SW480 (cell line): Measurements from ENCODE around the gene DPP6.
"Not testable (repeated sequence)": the region's sequence is repeated elsewhere in the genome, so short reads cannot be mapped to it uniquely, and the experiment has no call there.

ENCODE experiments used
- DNase-seq: peaks from one replicate; pipeline ENCODE4 v3.0.0-alpha.2; 2016; ENCODE audit warnings: low spot score

DPP6 gene

GRCh38 chr7:154148791-154149516 is 96.8 kb downstream of the DPP6 start:
- DNase-seq: not testable (repeated sequence)

GRCh38 chr7:154150656-154151055 is 98.5 kb downstream of the DPP6 start:
- DNase-seq: not testable (repeated sequence)

GRCh38 chr7:154151306-154151705 is 99.1 kb downstream of the DPP6 start:
- DNase-seq: not testable (repeated sequence)

GRCh38 chr7:154155928-154156327 is 103.7 kb downstream of the DPP6 start:
- not testable (repeated sequence) for DNase-seq

- DNase-seq: not testable (repeated sequence)
Measured at GRCh38 chr7:154162921-154163320, 110.7 kb downstream of the DPP6 start.

- not testable (repeated sequence) for DNase-seq
Measured at GRCh38 chr7:154163642-154164041, 111.4 kb downstream of the DPP6 start.

GRCh38 chr7:154167051-154167450 is 114.9 kb downstream of the DPP6 start:
- DNase-seq: no peak

GRCh38 chr7:154167807-154168206 is 115.6 kb downstream of the DPP6 start:
- no peak for DNase-seq

GRCh38 chr7:154171422-154171821 is 119.2 kb downstream of the DPP6 start:
- no peak for DNase-seq

GRCh38 chr7:154172236-154172635 is 120.0 kb downstream of the DPP6 start:
- DNase-seq: no peak

GRCh38 chr7:154177584-154177983 is 125.4 kb downstream of the DPP6 start:
- DNase-seq: no peak

GRCh38 chr7:154178895-154179294 is 126.7 kb downstream of the DPP6 start:
- peak; percentile 14 for DNase-seq

- DNase-seq: no peak
Measured at GRCh38 chr7:154183482-154183881, 131.3 kb downstream of the DPP6 start.

GRCh38 chr7:154183946-154184345 is 131.7 kb downstream of the DPP6 start:
- no peak for DNase-seq

- no peak for DNase-seq
Measured at GRCh38 chr7:154186811-154187210, 134.6 kb downstream of the DPP6 start.

- DNase-seq: no peak
Measured at GRCh38 chr7:154188330-154188729, 136.1 kb downstream of the DPP6 start.

- DNase-seq: no peak
Measured at GRCh38 chr7:154195266-154195665, 143.1 kb downstream of the DPP6 start.

GRCh38 chr7:154198481-154198880 is 146.3 kb downstream of the DPP6 start:
- no peak for DNase-seq

- DNase-seq: no peak
Measured at GRCh38 chr7:154200241-154200640, 148.0 kb downstream of the DPP6 start.

- DNase-seq: no peak
Measured at GRCh38 chr7:154202002-154202401, 149.8 kb downstream of the DPP6 start.

GRCh38 chr7:154204046-154204445 is 151.8 kb downstream of the DPP6 start:
- DNase-seq: no peak

GRCh38 chr7:154212861-154213260 is 160.7 kb downstream of the DPP6 start:
- DNase-seq: no peak

GRCh38 chr7:154217688-154218340 is 165.6 kb downstream of the DPP6 start:
- DNase-seq: no peak

- no peak for DNase-seq
Measured at GRCh38 chr7:154231732-154232131, 179.5 kb downstream of the DPP6 start.
